ENCODE results near the gene PTGDS.

PTGDS gene

GRCh38 chr9:136937186-136938001 lies 39.9 kb upstream of the PTGDS start:
- TF ChIP-seq CTCF (IDR thresholded peaks at IDR 0.05; ENCODE audit: low read depth, low read length): no peak

GRCh38 chr9:136939431-136939995 lies 37.8 kb upstream of the PTGDS start:
- TF ChIP-seq CTCF (IDR thresholded peaks at IDR 0.05; ENCODE audit: low read depth, low read length): no peak
- no peak overlapping the region for H3K4me3 ChIP-seq (ENCODE audit: low read depth, low read length)

More at GRCh38 chr9:136937186-136938001, 39.9 kb upstream of the PTGDS start:
- H3K4me3 ChIP-seq (ENCODE audit: low read depth, low read length): no peak overlapping the region

GRCh38 chr9:136939996-136940525 lies 37.2 kb upstream of the PTGDS start:
- no peak overlapping the region for H3K4me3 ChIP-seq (ENCODE audit: low read depth, low read length)
- TF ChIP-seq CTCF (IDR thresholded peaks at IDR 0.05; ENCODE audit: low read depth, low read length): no peak

- no peak for TF ChIP-seq CTCF (IDR thresholded peaks at IDR 0.05; ENCODE audit: low read depth, low read length)
Observed at GRCh38 chr9:136940526-136941230, 36.6 kb upstream of the PTGDS start.

GRCh38 chr9:136941231-136942111 lies 35.8 kb upstream of the PTGDS start:
- no peak for TF ChIP-seq CTCF (IDR thresholded peaks at IDR 0.05; ENCODE audit: low read depth, low read length)
- H3K4me3 ChIP-seq (ENCODE audit: low read depth, low read length): no peak overlapping the region

More at GRCh38 chr9:136940526-136941230, 36.6 kb upstream of the PTGDS start:
- H3K4me3 ChIP-seq (ENCODE audit: low read depth, low read length): no peak overlapping the region

GRCh38 chr9:136942112-136942880 lies 35.0 kb upstream of the PTGDS start:
- no peak for TF ChIP-seq CTCF (IDR thresholded peaks at IDR 0.05; ENCODE audit: low read depth, low read length)
- no peak overlapping the region for H3K4me3 ChIP-seq (ENCODE audit: low read depth, low read length)

Measured in WI38 (cell line).